HL-60/S4 treated with retinoic acid at 250 ng/mL for 4 days and 3 days (cell line): ENCODE measurements around the gene GTF2IRD1.
"Not testable (repeated sequence)": the region's sequence is repeated elsewhere in the genome, so short reads cannot be mapped to it uniquely, and the experiment has no call there.

ENCODE experiments used
- in situ Hi-C: fragments of 300-500 bp; cut with MboI; formaldehyde crosslinking; loops from 2 replicates; pipeline ENCODE4 v1.7.0; 2022; ENCODE audit warnings: low sequenced_read_pairs

GTF2IRD1 gene, protein sequence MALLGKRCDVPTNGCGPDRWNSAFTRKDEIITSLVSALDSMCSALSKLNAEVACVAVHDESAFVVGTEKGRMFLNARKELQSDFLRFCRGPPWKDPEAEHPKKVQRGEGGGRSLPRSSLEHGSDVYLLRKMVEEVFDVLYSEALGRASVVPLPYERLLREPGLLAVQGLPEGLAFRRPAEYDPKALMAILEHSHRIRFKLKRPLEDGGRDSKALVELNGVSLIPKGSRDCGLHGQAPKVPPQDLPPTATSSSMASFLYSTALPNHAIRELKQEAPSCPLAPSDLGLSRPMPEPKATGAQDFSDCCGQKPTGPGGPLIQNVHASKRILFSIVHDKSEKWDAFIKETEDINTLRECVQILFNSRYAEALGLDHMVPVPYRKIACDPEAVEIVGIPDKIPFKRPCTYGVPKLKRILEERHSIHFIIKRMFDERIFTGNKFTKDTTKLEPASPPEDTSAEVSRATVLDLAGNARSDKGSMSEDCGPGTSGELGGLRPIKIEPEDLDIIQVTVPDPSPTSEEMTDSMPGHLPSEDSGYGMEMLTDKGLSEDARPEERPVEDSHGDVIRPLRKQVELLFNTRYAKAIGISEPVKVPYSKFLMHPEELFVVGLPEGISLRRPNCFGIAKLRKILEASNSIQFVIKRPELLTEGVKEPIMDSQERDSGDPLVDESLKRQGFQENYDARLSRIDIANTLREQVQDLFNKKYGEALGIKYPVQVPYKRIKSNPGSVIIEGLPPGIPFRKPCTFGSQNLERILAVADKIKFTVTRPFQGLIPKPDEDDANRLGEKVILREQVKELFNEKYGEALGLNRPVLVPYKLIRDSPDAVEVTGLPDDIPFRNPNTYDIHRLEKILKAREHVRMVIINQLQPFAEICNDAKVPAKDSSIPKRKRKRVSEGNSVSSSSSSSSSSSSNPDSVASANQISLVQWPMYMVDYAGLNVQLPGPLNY

DNA sequence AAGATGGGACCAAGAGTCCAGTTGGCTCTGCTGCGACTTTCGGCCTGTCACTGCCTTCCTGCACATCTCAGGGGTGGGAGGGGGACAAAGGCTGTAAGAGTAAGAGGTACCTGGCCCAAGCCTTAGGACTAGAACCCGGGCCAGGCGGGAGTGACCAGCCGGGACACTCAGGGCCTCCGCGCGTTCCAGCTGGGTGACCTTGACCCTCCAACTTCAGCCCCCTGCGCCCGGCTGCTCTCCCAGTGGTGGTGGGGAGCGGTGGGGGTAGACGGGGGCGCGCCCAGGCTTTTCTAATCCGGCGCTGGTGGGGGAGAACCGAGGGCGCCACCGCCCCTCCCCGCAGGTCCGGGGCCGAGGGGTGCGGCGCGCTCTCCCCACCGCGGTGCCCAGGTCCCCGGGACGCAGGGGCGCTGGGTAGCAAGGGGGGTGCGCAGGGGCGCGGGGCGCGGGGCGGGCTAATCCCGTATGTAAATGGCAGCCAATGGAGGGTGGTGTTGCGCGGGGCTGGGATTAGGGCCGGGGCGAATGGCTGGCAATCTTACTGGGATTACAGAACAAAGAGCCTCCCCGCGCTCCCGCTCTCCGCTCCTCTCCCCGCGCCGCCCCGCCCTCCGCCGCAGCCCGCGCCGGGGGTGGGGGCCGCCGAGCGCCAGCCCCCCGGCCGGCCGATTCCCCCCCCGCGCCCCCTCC lies at the start of gene GTF2IRD1:
Gene GTF2IRD1 (plus strand): TSS at position 585 of the 690 bp plus-strand sequence. CDS start 54,175 bp downstream, outside the sequence.
- in situ Hi-C loops: no loop called here

DNA sequence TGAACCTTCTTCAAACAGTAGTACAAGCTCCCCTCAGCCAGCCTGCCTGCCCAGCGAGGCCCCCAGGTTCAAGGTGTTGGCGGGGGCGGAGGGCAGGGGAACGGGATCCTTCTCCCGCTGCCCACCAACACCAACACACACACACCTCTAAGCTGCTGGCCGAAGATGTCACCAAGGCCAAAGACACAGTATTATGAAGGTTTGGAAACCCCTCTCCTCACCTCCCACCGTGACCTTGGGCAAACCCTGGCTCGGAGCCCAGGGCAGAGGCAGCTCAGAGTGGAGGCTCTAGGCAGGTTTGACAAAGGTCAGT lies 49.4 kb upstream of the GTF2IRD1 start:
- in situ Hi-C loops: loop anchor here (10.0 kb wide), 2 partner anchors 200 to 340 kb away; no protein-coding TSS in a partner anchor

DNA sequence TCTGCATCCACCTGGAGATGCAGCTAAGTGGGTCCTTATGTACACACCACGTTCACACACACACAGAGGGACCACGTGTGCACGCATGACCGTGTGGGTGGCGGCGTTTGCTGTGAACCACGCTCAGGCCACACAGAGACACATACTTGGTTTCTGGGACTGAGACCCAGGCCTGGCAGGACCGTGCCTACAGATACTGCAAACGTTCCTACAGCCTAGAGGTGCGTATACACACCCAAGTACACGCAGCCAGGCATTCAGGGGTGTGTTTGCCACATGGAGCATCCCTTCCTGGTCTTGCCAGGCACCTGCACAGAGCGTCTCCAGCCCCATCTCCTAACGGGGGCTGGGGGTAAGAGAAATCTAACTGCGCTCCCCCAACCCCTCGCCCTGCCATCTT lies 49.0 kb upstream of the GTF2IRD1 start:
- in situ Hi-C loops: loop anchor here (10.0 kb wide), 2 partner anchors 200 to 340 kb away; no protein-coding TSS in a partner anchor

DNA sequence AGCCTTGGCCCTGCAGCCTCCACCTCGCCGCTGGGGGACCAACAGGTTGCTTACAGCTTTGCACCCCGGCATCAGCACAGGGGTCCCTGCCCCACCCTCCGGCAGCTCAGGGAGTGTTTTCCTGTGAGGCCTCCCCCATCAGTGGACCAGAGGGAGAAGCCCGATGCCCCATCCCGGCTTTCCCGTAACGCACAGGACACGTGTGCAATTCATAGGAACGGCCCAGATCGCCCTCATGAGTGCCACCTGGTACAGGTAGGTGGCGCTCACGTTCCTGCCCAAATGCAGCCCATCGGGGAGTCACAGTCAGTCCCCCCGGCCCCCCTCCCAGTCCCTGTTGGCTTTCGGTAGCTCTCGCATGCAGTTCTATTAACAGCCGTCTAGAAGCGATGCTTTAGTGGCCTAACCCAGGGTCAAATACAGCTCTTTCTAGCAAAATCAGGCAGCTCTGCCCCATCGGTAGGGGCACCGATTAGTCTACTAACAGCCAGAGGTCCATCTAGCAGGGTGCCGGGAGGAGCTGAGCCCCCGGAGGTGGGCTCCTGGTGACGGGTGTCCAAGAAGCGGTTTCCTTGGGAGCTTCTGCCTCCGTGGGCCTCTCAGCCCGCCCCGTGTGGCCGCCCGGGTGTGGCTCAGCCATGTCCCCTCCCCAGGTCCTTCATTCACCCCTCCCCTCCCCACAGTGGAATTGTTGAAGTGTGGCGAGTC lies 48.4 kb upstream of the GTF2IRD1 start:
- in situ Hi-C loops: loop anchor here (10.0 kb wide), 2 partner anchors 201 to 341 kb away; no protein-coding TSS in a partner anchor

DNA sequence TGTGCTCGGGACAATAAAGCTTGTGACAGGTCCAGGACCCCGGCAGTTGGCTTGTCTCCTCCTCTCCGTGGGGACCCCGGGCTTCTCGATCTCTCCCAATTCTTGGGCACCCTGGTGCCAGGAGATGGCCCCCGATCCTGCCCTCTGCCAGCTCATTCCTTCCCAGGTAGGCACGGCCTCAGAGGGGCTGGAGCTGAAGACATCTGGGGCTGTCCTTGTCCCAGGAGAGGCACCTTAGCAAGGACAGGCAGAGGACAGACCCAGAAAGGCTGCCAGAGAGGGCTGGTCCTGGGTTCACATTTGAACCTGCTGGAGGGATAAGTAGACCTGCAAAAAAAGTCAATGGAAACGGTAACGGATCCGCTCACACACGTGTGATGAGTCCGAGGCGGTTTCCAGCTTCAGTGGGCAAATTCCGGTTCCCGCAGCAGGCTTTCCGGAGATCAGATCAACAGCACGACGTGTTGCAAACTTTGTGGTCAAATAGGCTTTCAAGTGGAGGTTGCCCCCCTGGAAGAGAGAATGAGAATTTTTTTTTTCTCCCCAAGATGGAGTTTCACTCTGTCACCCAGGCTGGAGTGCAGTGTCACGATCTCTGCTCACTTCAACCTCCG lies 47.7 kb upstream of the GTF2IRD1 start:
- in situ Hi-C loops: loop anchor here (10.0 kb wide), 2 partner anchors 201 to 341 kb away; no protein-coding TSS in a partner anchor

DNA sequence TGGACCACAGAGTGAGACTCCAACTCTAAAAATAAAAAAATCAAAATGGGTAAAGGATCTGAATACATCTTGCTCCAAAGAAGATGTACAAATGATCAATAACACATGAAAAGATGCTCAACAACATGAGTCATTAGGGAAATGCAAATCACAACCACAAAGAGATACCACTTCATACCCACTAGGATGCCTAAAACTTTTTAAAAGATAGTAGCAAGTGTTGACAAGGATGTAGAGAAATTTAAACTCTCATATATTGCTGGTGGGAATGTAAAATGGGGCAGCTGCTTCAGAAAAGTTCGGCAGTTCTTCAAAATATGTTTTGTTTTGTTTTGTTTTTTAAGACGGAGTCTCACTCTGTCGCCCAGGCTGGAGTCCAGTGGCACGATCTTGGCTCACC lies 45.7 kb upstream of the GTF2IRD1 start:
- in situ Hi-C loops: loop anchor here (10.0 kb wide), 2 partner anchors 203 to 343 kb away; no protein-coding TSS in a partner anchor

DNA sequence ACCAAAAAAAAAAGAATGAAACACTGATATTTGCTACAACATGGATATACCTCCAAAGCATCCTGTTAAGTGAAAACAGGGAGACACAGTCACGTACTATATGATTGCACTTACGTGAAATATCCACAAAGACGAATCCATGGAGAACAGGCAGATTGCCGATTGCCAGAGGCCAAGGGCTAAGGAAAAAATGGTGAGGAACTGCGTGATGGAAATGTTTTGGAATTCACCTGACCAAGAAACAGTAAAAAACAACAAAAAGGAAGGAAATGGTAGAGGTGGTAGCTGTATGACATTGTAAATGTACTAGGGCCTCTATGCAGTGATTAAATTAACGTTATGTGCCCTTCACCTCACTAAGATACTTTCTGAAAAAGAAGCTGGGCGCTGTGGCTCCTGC lies 44.1 kb upstream of the GTF2IRD1 start:
- in situ Hi-C loops: loop anchor here (10.0 kb wide), 2 partner anchors 205 to 345 kb away; no protein-coding TSS in a partner anchor

DNA sequence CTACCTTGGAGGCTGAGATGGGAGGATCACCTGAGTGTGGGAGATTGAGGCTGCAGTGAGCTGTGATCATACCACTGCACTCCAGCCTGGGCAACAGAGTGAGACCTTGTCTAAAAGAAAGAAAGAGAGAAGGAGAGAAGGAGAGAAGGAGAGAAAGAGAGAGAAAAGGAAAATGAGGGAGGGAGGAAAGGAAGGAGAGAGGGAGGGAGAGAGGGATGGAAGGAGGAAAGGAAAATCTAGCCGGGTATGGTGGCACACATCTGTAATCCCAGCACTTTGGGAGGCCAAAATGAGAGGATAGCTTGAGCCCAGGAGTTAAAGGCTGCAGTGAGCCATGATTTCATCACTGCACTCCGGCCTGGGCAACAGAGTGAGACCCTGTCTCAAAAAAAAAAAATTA lies 42.9 kb upstream of the GTF2IRD1 start:
- in situ Hi-C loops: no loop called here

DNA sequence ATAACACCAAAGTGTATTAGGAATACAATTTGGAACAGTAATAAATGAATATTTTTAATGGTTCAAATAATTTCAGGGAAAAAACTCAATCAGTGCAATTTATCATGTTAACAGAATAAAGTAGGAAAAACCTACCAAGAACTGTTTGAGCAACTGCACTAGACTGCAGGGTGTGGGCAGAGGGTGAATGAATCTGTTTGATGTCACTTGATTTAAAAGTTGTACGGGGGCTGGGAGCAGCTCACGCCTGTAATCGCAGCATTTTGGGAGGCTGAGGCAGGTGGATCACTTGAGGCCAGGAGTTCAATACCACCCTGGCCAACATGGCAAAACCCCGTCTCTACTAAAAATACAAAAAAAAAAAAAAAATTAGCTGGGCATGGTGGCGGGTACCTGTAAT lies 42.1 kb upstream of the GTF2IRD1 start:
- in situ Hi-C loops: not testable (repeated sequence)

DNA sequence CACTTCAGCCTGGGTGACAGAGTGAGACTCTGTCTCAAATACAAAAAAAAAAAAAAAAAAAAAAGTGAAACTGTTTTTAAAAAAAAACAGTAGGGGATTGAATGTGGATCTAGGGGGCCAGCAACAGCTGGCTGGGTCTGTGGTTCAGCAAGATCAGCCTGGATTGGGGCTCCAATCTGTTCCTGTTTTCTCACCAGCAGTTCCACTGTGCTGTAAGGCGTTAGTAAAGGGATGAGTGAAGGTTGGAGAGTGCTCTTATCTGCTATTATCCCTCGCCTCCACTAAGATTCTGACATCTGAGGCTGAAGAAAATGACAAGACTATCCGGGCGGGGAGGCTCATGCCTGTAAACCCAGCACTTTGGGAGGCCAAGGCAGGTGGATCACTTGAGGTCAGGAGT lies 41.6 kb upstream of the GTF2IRD1 start:
- in situ Hi-C loops: no loop called here

DNA sequence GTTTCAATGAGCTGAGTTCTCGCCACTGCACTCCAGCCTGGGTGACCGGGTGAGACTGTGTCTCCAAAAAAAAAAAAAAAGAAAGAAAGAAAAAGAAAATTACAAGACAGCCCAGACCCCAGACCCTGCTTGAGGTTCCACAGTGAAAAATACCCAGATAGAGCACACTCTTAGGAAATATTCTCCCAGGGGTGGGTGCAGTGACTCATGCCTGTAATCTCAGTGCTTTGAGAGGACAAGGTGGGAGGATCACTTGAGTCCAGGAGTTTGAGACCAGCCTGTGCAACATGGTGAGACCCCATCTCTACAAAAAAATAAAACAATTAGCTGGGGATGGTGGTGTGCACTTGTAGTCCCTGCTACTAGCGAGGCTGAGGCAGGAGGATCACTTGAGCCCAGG lies 41.1 kb upstream of the GTF2IRD1 start:
- in situ Hi-C loops: no loop called here

DNA sequence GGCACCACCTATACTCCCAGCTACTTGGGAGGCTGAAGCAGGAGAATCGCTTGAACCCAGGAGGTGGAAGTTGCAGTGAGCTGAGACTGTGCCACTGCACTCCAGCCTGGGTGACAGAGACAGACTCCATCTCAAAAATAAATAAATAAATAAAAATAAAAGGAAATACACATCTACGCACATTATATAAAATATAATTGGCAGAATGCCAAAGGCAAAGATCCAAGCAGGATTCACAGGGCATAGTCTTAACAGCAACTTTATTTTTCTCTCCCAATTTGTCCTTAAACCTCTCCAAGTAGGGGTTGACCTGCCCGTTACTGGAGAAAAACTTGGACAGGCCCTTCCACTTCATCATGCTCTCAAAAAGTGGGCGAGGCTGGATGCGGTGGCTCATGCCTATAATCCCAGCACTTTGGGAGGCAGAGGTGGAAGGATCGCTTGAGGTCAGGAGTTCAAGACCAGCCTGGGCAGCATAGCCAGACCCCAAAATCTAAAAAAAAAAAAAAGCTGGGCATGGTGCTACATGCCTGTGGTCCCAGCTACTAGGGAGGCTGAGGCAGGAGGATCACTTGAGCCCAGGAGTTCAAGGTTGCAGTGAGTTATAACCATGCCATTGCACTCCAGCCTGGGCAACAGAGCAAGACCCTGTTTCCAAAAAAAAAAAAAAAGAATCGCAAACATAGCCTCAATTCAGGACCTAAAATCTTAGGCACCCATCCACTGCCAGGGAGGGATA lies 38.9 kb upstream of the GTF2IRD1 start:
- in situ Hi-C loops: not testable (repeated sequence)

DNA sequence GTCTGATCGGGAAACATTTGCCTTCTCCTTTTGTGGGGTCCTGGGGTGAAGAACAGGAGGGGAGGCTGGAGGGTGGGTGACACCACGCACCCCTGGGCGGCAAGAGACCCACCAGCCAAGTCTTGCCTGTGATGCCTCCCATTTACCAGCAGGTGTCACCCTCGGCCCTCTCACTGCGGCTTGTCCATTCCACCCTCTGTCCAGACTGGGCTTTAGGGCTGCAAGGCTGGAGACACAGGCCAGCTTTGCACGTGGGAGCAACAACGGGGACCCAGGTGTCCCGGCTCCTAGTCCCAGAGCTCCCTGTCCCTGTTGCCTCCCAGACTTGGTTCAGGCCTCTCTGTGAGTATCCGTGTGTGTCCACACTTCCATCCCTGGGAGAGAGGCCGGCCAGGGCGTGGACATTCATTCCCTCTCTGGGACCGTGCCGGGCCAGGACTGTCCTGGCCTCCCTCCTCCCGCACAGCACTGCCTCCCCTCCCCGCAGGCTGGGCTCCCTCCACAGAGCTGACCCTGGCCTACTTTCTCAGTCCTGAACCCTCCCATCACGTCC lies 36.2 kb upstream of the GTF2IRD1 start:
- in situ Hi-C loops: no loop called here

DNA sequence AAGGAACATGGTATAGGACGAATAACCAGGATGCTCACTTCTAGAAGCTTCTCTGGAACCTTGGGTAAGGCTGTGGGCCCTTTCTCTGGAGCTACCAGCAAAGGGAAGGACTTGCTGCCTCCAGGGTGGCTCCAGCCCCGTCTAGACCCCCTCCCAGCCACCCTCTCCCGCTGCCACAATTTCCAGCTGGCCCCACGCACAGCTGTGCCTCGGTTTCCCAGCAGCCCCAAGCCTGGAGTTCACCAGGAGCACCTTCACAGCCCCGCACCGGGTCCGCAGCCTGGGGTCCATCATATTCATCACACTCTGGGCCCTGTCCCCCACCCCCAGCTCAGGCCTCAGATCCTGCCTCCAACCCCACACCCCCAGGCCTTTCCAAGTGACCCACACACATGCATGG lies 35.6 kb upstream of the GTF2IRD1 start:
- in situ Hi-C loops: no loop called here

DNA sequence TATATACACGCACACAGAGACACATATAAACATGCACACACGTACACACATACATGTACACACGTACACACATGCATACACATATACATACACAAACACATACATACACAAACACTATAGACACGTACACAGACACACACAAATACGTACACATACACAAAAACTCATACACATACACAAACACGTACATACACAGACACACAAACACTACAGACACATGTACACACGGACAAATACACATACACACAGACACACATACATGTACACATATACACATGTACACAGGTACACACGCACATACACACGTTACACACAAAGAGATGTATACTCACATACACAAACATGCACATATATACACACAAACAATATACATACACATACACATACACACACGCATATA lies 35.2 kb upstream of the GTF2IRD1 start:
- in situ Hi-C loops: no loop called here

DNA sequence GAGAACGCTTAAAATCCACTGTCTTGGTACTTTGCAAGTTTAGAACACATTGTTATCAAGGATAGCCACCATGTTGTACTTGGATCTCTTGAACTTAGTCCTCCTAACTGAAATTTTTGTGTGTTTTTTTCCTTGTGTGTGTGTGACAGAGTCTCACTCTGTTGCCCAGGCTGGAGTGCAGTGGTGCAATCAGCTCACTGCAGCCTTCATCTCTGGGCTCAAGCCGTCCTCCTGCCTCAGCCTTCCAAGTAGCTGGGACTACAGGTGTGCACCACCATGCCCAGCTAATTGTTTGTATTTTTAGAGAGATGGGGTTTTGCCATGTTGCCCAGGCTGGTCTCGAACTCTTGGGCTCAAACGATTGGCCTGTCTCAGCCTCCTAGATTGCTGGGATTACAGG lies 34.5 kb upstream of the GTF2IRD1 start:
- in situ Hi-C loops: not testable (repeated sequence)

DNA sequence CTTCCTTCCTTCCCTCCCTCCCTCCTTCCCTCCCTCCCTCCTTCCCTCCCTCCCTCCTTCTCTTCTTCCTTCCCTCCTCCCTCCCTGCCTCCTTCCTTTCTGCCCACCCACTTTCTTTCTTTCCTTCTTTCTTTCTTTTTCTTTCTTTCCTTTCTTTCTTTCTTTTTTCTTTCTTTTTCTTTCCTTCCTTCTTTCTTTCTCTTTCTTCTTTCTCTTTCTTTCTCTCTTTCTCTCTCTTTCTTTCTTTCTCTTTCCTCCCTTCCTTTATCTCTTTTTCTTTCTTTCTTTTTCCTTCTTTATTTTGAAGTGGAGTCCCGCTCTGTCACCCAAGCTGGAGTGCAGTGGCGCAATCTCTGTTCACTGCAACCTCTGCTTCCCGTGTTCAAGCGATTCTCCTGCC lies 33.7 kb upstream of the GTF2IRD1 start:
- in situ Hi-C loops: loop anchor here (10.0 kb wide), 1 partner anchor 625 kb away; no protein-coding TSS in a partner anchor

DNA sequence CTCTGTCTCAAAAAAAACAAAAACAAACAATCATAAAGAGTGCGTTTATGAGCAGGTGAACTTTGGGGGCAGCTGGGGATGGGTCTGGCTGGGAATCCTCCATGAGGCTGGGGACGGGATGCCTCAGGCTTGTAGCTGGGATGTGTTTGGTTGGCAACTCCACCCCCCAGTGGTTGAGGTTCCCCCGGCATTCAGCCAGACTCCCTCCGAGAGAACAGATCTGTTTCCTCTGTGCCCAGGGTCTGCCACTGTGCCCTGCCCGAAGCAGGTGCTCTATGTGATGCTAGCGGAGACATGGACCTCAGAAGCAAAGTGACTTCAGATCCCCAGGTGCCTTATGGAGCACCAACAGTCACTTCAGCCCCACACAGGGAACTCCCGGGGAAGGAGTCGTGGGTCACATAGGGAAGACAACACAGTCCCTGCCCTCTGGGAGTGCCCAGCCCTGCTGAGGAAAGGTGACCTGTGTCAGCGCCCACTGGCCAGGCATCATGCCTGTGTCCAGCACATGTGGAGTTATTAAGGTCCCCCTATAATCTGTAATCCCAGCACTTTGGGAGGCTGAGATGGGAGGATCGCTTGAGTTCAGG lies 29.3 kb upstream of the GTF2IRD1 start:
- in situ Hi-C loops: loop anchor here (10.0 kb wide), 1 partner anchor 620 kb away; no protein-coding TSS in a partner anchor
